Body of pancreas (tissue), 4 donors: ENCODE data around the gene OSBPL10. TPM values are rescaled to one million over a fixed set of nuclear protein-coding genes. Genes with fewer than 3 reads are reported as not detected.
"Not testable (repeated sequence)": the region's sequence is repeated elsewhere in the genome, so short reads cannot be mapped to it uniquely, and the experiment has no call there.

ENCODE experiments used
- ATAC-seq: fragments of 150-250 bp; one replicate; pipeline ENCODE4 v1.9.1; 2016
- DNase-seq, 4 donors: peaks; one replicate each; pipeline ENCODE4 v3.0.0-alpha.2; 2019
- H3K27ac ChIP-seq, 4 donors: fragments of 200-600 bp; sonication (generic); 1 replicate in 3 of 4; 2 replicates in 1 of 4; pipeline versions ENCODE4 v1.5.1 to v1.6.1; 2016 to 2019; ENCODE audit warnings: mild to moderate bottlenecking in 1 of 4, mixed read lengths in 1 of 4, moderate library complexity in 1 of 4
- H3K27me3 ChIP-seq, 2 donors: fragments of 200-600 bp; sonication (generic); one replicate each; pipeline ENCODE4 v1.6.0; 2016; ENCODE audit warnings: mild to moderate bottlenecking in 1 of 2
- H3K36me3 ChIP-seq, 2 donors: fragments of 200-600 bp; sonication (generic); replicated peaks in 1 of 2; 2 replicates each; pipeline ENCODE4 v1.5.1; 2016; ENCODE audit warnings: low read depth in 2 of 2; ENCODE audit not compliant: insufficient read depth in 1 of 2
- H3K4me1 ChIP-seq: fragments of 200-600 bp; sonication (generic); one replicate; pipeline ENCODE4 v1.6.0; 2016
- H3K4me3 ChIP-seq, 2 donors: fragments of 200-600 bp; sonication (generic); 1 replicate in 1 of 2; 2 replicates in 1 of 2; pipeline ENCODE4 v1.5.1; 2016 to 2019
- H3K9me3 ChIP-seq, 3 donors: fragments of 200-600 bp; sonication (generic); 1 replicate in 2 of 3; 2 replicates in 1 of 3; pipeline ENCODE4 v1.5.1; 2016
- CTCF ChIP-seq, 7 experiments: fragments of 450-650 bp in 4 of 7; fragments of 200-600 bp in 3 of 7; sonication (generic) in 3 of 7; IDR thresholded peaks; one replicate each; pipeline ENCODE4 v1.5.1; 2016 to 2019; ENCODE audit warnings: antibody characterized with exemption in 7 of 7
- POLR2A ChIP-seq, 3 donors: fragments of 450-650 bp; IDR thresholded peaks; one replicate each; pipeline ENCODE4 v1.6.1; 2016; ENCODE audit warnings: antibody characterized with exemption in 3 of 3, mild to moderate bottlenecking in 2 of 3
- WGBS, 2 donors: methylation state at CpG; one replicate each; pipeline ENCODE4 v1.1.5; 2017; 5-methylcytosine and 5-hydroxymethylcytosine counted together
- intact Hi-C: fragments of 100-400 bp; cut with DNase I; formaldehyde crosslinking; loops from one replicate; pipeline ENCODE4 v1.15.1; 2023
- total RNA-seq, 2 donors: library from RNA; depleted of rRNA; stranded (reverse); fragments of >200 nt; gene quantifications; one replicate each; pipeline ENCODE4 v1.1.0, GENCODE V29; 2016

OSBPL10 gene
- total RNA-seq, 2 donors from 2014 or later = 3.4 to 27.0 TPM

GRCh38 chr3:31785286-31785685 lies 195.8 kb downstream of the OSBPL10 start:
- TF ChIP-seq CTCF (IDR thresholded peaks at IDR 0.05) (no peak), POLR2A (IDR thresholded peaks at IDR 0.05) (no peak)
- no peak for ATAC-seq

GRCh38 chr3:31783851-31784250 lies 197.2 kb downstream of the OSBPL10 start:
- DNase-seq, H3K36me3 ChIP-seq, H3K4me3 ChIP-seq, intact Hi-C loops, ATAC-seq, H3K9me3 ChIP-seq, H3K4me1 ChIP-seq, H3K27me3 ChIP-seq, H3K27ac ChIP-seq: not testable (repeated sequence)
- 63 to 64% methylated on average over 2 of the region's 2 CpGs for WGBS, 2 donors

More at GRCh38 chr3:31785286-31785685, 195.8 kb downstream of the OSBPL10 start:
- H3K27me3 ChIP-seq = no peaks in the 10 kb centered on the region
- H3K9me3 ChIP-seq = no peaks in the 10 kb centered on the region
- intact Hi-C loops = no loop called here
- no peak overlapping the region for H3K27ac ChIP-seq
- no peaks in the 10 kb centered on the region for H3K36me3 ChIP-seq
- H3K4me1 ChIP-seq = no peaks in the 10 kb centered on the region
- H3K4me3 ChIP-seq = no peak overlapping the region
- WGBS, 2 donors = 75 to 81% methylated on average over 7 of the region's 7 CpGs
- no peak for DNase-seq

- 82 to 83% methylated on average over 1 of the region's 1 CpG for WGBS, 2 donors
These were observed 198.8 kb downstream of the OSBPL10 start for GRCh38 chr3:31782306-31782705.

GRCh38 chr3:31779514-31779913 lies 201.5 kb downstream of the OSBPL10 start:
- H3K27me3 ChIP-seq = no peaks in the 10 kb centered on the region
- H3K4me3 ChIP-seq = no peak overlapping the region
- H3K27ac ChIP-seq = no peak overlapping the region
- H3K36me3 ChIP-seq = no peaks in the 10 kb centered on the region
- no peaks in the 10 kb centered on the region for H3K4me1 ChIP-seq
- intact Hi-C loops = no loop called here
- WGBS, 2 donors = 47 to 49% methylated on average over 1 of the region's 1 CpG
- no peak for DNase-seq
- no peaks in the 10 kb centered on the region for H3K9me3 ChIP-seq
- ATAC-seq = no peak
- TF ChIP-seq CTCF (IDR thresholded peaks at IDR 0.05) (no peak), POLR2A (IDR thresholded peaks at IDR 0.05) (no peak)

More at GRCh38 chr3:31782306-31782705, 198.8 kb downstream of the OSBPL10 start:
- H3K4me3 ChIP-seq, H3K36me3 ChIP-seq, H3K9me3 ChIP-seq, intact Hi-C loops, H3K27me3 ChIP-seq, DNase-seq, H3K27ac ChIP-seq, H3K4me1 ChIP-seq, ATAC-seq: not testable (repeated sequence)

- no peaks in the 10 kb centered on the region for H3K27me3 ChIP-seq
- intact Hi-C loops = no loop called here
- no peak for DNase-seq
- no peaks in the 10 kb centered on the region for H3K4me1 ChIP-seq
- ATAC-seq = no peak
- H3K36me3 ChIP-seq = no peaks in the 10 kb centered on the region
- H3K27ac ChIP-seq = no peak overlapping the region
- TF ChIP-seq POLR2A (IDR thresholded peaks at IDR 0.05) (no peak), CTCF (IDR thresholded peaks at IDR 0.05) (no peak)
- H3K4me3 ChIP-seq = no peak overlapping the region
- H3K9me3 ChIP-seq = no peaks in the 10 kb centered on the region
These were observed 203.2 kb downstream of the OSBPL10 start for GRCh38 chr3:31777887-31778286.

GRCh38 chr3:31777092-31777491 lies 204.0 kb downstream of the OSBPL10 start:
- ATAC-seq = no peak
- TF ChIP-seq POLR2A (IDR thresholded peaks at IDR 0.05) (no peak), CTCF (IDR thresholded peaks at IDR 0.05) (no peak)
- intact Hi-C loops = no loop called here

More at GRCh38 chr3:31777092-31777491, 204.0 kb downstream of the OSBPL10 start:
- Histone ChIP-seq H3K27ac (no peak overlapping the region), H3K36me3 (no peaks in the 10 kb centered on the region), H3K27me3 (no peaks in the 10 kb centered on the region), H3K4me3 (no peak overlapping the region), H3K4me1 (no peaks in the 10 kb centered on the region), H3K9me3 (no peaks in the 10 kb centered on the region)
- WGBS, 2 donors = 100% methylated on average over 1 of the region's 1 CpG
- no peak for DNase-seq
